ENCODE data around the gene FLG2.

- TF ChIP-seq, protein P1, sequence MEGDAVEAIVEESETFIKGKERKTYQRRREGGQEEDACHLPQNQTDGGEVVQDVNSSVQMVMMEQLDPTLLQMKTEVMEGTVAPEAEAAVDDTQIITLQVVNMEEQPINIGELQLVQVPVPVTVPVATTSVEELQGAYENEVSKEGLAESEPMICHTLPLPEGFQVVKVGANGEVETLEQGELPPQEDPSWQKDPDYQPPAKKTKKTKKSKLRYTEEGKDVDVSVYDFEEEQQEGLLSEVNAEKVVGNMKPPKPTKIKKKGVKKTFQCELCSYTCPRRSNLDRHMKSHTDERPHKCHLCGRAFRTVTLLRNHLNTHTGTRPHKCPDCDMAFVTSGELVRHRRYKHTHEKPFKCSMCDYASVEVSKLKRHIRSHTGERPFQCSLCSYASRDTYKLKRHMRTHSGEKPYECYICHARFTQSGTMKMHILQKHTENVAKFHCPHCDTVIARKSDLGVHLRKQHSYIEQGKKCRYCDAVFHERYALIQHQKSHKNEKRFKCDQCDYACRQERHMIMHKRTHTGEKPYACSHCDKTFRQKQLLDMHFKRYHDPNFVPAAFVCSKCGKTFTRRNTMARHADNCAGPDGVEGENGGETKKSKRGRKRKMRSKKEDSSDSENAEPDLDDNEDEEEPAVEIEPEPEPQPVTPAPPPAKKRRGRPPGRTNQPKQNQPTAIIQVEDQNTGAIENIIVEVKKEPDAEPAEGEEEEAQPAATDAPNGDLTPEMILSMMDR (IDR thresholded peaks at IDR 0.05), result no peak
- TF ChIP-seq POLR2A (IDR thresholded peaks at IDR 0.05), result no peak
Observed at GRCh38 chr1:152398812-152399698, 39.2 kb upstream of the FLG2 start.
